HS-5 (cell line): ENCODE measurements around the gene NOS1AP.

ENCODE experiments used
- DNase-seq: peaks from one replicate; pipeline ENCODE4 v3.0.0-alpha.2; 2012; ENCODE audit warnings: low read depth

Gene NOS1AP

GRCh38 chr1:162220009-162220539 is 150.6 kb downstream of the NOS1AP start:
- DNase-seq, result no peak

GRCh38 chr1:162222014-162222413 is 152.5 kb downstream of the NOS1AP start:
- no peak for DNase-seq

GRCh38 chr1:162222730-162223129 is 153.2 kb downstream of the NOS1AP start:
- DNase-seq, result no peak

- DNase-seq, result no peak
These were observed 154.0 kb downstream of the NOS1AP start for GRCh38 chr1:162223488-162223887.

- no peak for DNase-seq
These were observed 154.8 kb downstream of the NOS1AP start for GRCh38 chr1:162224267-162224666.

- no peak for DNase-seq
These were observed 159.1 kb downstream of the NOS1AP start for GRCh38 chr1:162228586-162228985.

- no peak for DNase-seq
These were observed 160.1 kb downstream of the NOS1AP start for GRCh38 chr1:162229549-162229948.

GRCh38 chr1:162230096-162230495 is 160.6 kb downstream of the NOS1AP start:
- no peak for DNase-seq

GRCh38 chr1:162230517-162230916 is 161.0 kb downstream of the NOS1AP start:
- DNase-seq, result no peak

- no peak for DNase-seq
These were observed 162.7 kb downstream of the NOS1AP start for GRCh38 chr1:162232034-162232711.

GRCh38 chr1:162233066-162233465 is 163.6 kb downstream of the NOS1AP start:
- DNase-seq, result no peak

- no peak for DNase-seq
These were observed 164.4 kb downstream of the NOS1AP start for GRCh38 chr1:162233937-162234336.

- no peak for DNase-seq
These were observed 165.1 kb downstream of the NOS1AP start for GRCh38 chr1:162234571-162234970.

- peak; percentile 86 for DNase-seq
These were observed 165.8 kb downstream of the NOS1AP start for GRCh38 chr1:162235241-162235800.

- DNase-seq, result no peak
These were observed 166.7 kb downstream of the NOS1AP start for GRCh38 chr1:162236201-162236600.

- DNase-seq, result no peak
These were observed 167.1 kb downstream of the NOS1AP start for GRCh38 chr1:162236618-162237017.

- no peak for DNase-seq
These were observed 171.1 kb downstream of the NOS1AP start for GRCh38 chr1:162240577-162240976.

- DNase-seq, result no peak
These were observed 173.3 kb downstream of the NOS1AP start for GRCh38 chr1:162242804-162243203.

GRCh38 chr1:162248854-162249535 is 179.5 kb downstream of the NOS1AP start:
- no peak for DNase-seq

- DNase-seq, result no peak
These were observed 180.7 kb downstream of the NOS1AP start for GRCh38 chr1:162250004-162250730.

GRCh38 chr1:162251102-162251501 is 181.6 kb downstream of the NOS1AP start:
- DNase-seq, result no peak

- no peak for DNase-seq
These were observed 182.7 kb downstream of the NOS1AP start for GRCh38 chr1:162252214-162252613.

GRCh38 chr1:162253790-162254189 is 184.3 kb downstream of the NOS1AP start:
- DNase-seq, result no peak
